GM23248 (cell line): ENCODE measurements around the gene PCMTD2. TPM values are rescaled to one million over a fixed set of nuclear protein-coding genes. Genes with fewer than 3 reads are reported as not detected.

ENCODE experiments used
- DNase-seq: peaks from one replicate; pipeline ENCODE4 v3.0.0-alpha.2; 2015
- H2AFZ ChIP-seq: fragments of 200-600 bp; sonication (generic); 2 replicates; pipeline ENCODE4 v1.6.1; 2016; ENCODE audit warnings: antibody characterized with exemption
- H3F3A ChIP-seq: fragments of 200-600 bp; sonication (generic); 2 replicates; pipeline ENCODE4 v1.6.1; 2016; ENCODE audit warnings: mild to moderate bottlenecking, antibody characterized with exemption, mixed run types; ENCODE audit not compliant: insufficient read depth
- H3K27ac ChIP-seq: fragments of 200-600 bp; sonication (generic); 2 replicates; pipeline ENCODE4 v1.5.1; 2016; ENCODE audit warnings: mild to moderate bottlenecking
- H3K27me3 ChIP-seq: fragments of 200-600 bp; sonication (generic); replicated peaks from 2 replicates; pipeline ENCODE4 v1.6.1; 2016; ENCODE audit warnings: mild to moderate bottlenecking; ENCODE audit not compliant: insufficient read depth
- H3K36me3 ChIP-seq: fragments of 200-600 bp; sonication (generic); 2 replicates; pipeline ENCODE4 v1.6.1; 2016; ENCODE audit warnings: low read depth, mild to moderate bottlenecking
- H3K4me1 ChIP-seq: fragments of 200-600 bp; sonication (generic); 2 replicates; pipeline ENCODE4 v1.6.1; 2016; ENCODE audit warnings: mild to moderate bottlenecking; ENCODE audit not compliant: insufficient read depth
- H3K4me2 ChIP-seq: fragments of 200-600 bp; sonication (generic); one replicate; pipeline ENCODE4 v1.6.1; 2016; ENCODE audit warnings: mild to moderate bottlenecking; ENCODE audit not compliant: unreplicated experiment
- H3K4me3 ChIP-seq: fragments of 200-600 bp; sonication (generic); 2 replicates; pipeline ENCODE4 v1.5.1; 2016; ENCODE audit warnings: mild to moderate bottlenecking
- H3K79me2 ChIP-seq: fragments of 200-600 bp; sonication (generic); 2 replicates; pipeline ENCODE4 v1.6.1; 2016; ENCODE audit warnings: mild to moderate bottlenecking; ENCODE audit not compliant: insufficient read depth
- H3K9ac ChIP-seq: fragments of 200-600 bp; sonication (generic); 2 replicates; pipeline ENCODE4 v1.6.1; 2016; ENCODE audit warnings: mild to moderate bottlenecking
- H3K9me2 ChIP-seq: fragments of 200-600 bp; sonication (generic); 2 replicates; pipeline ENCODE4 v1.6.1; 2016; ENCODE audit warnings: mixed run types, mild to moderate bottlenecking, moderate library complexity; ENCODE audit not compliant: insufficient read depth
- H3K9me3 ChIP-seq: fragments of 200-600 bp; sonication (generic); one replicate; pipeline ENCODE4 v1.6.1; 2017; ENCODE audit warnings: low read depth
- H4K20me1 ChIP-seq: fragments of 200-600 bp; sonication (generic); 2 replicates; pipeline ENCODE4 v1.6.0; 2016; ENCODE audit not compliant: insufficient read depth
- EZH2 ChIP-seq: fragments of 200-600 bp; sonication (generic); IDR thresholded peaks from 2 replicates; pipeline ENCODE4 v1.6.1; 2018; ENCODE audit warnings: antibody characterized with exemption, mild to moderate bottlenecking; ENCODE audit not compliant: insufficient read depth, poor library complexity, severe bottlenecking
- EZH2phosphoT487 ChIP-seq: fragments of 200-600 bp; sonication (generic); IDR thresholded peaks from 2 replicates; pipeline ENCODE4 v1.6.1; 2018; ENCODE audit warnings: antibody characterized with exemption, moderate library complexity, mild to moderate bottlenecking, low read depth; ENCODE audit not compliant: insufficient read depth
- WGBS, 2 experiments: methylation state at CpG; one replicate each; pipeline ENCODE4 v1.1.6; 2015 to 2017; ENCODE audit warnings: low lambda C conversion rate in 2 of 2, low coverage in 1 of 2; ENCODE audit errors: missing lambda C conversion rate in 2 of 2; 5-methylcytosine and 5-hydroxymethylcytosine counted together
- in situ Hi-C: fragments of 300-500 bp; cut with MboI; formaldehyde crosslinking; loops from 2 replicates; pipeline ENCODE4 v1.15.0; 2020
- polyA plus RNA-seq: library from polyadenylated mRNA; unstranded; fragments of >200 nt; fragmentation: Nextera tagmentation; extraction: Ambion mirVana; gene quantifications from 2 replicates; pipeline ENCODE4 v1.2.1, GENCODE V29; 2016
- total RNA-seq: library from RNA; depleted of rRNA; stranded (reverse); fragments of >200 nt; shearing (Covaris generic); gene quantifications from 2 replicates; pipeline ENCODE4 v1.2.3, GENCODE V29; 2014

The PCMTD2 gene
- total and polyA plus RNA-seq, 2 experiments from 2014 or later: 21.1 to 34.3 TPM

- no peaks in the 10 kb centered on the region for H3K27me3 ChIP-seq
- H3K79me2 ChIP-seq: no peaks in the 10 kb centered on the region; the same call in 1 of the 2 replicates
- H3F3A ChIP-seq: no peaks in the 10 kb centered on the region
- no peaks in the 10 kb centered on the region for H3K4me1 ChIP-seq
- no peak overlapping the region for H3K9ac ChIP-seq
- H2AFZ ChIP-seq: no peak overlapping the region
- peaks cover 9% of the 10 kb centered on the region; the same call in 1 of the 2 replicates for H3K36me3 ChIP-seq
- WGBS, 2 experiments: 94 to 97% methylated on average over 35 to 53 of the region's 53 CpGs
- H3K27ac ChIP-seq: no peak overlapping the region
- in situ Hi-C loops: no loop called here
- TF ChIP-seq EZH2phosphoT487 (no peak), EZH2 (no peak)
- no peak for DNase-seq
- no peak overlapping the region for H3K4me3 ChIP-seq
- no peaks in the 10 kb centered on the region for H3K9me2 ChIP-seq
- H4K20me1 ChIP-seq: no peaks in the 10 kb centered on the region
- H3K9me3 ChIP-seq: no peaks in the 10 kb centered on the region
- no peak overlapping the region for H3K4me2 ChIP-seq
Observed at GRCh38 chr20:64269604-64270411, 14.3 kb downstream of the PCMTD2 start.

- H3K4me2 ChIP-seq: no peak overlapping the region
- H2AFZ ChIP-seq: no peak overlapping the region
- no peaks in the 10 kb centered on the region for H3K4me1 ChIP-seq
- no peak overlapping the region for H3K4me3 ChIP-seq
- H3K9me2 ChIP-seq: no peaks in the 10 kb centered on the region
- peaks cover 9% of the 10 kb centered on the region; the same call in 1 of the 2 replicates for H3K36me3 ChIP-seq
- 89% methylated on average over 11 of the region's 11 CpGs for WGBS, 2 experiments
- H3K27ac ChIP-seq: no peak overlapping the region
- H3K79me2 ChIP-seq: no peaks in the 10 kb centered on the region; the same call in 1 of the 2 replicates
- no peaks in the 10 kb centered on the region for H4K20me1 ChIP-seq
- in situ Hi-C loops: no loop called here
- H3K9ac ChIP-seq: no peak overlapping the region
- TF ChIP-seq EZH2 (no peak), EZH2phosphoT487 (no peak)
- DNase-seq: no peak
- no peaks in the 10 kb centered on the region for H3K27me3 ChIP-seq
- no peaks in the 10 kb centered on the region for H3F3A ChIP-seq
- no peaks in the 10 kb centered on the region for H3K9me3 ChIP-seq
Observed at GRCh38 chr20:64271636-64272035, 16.1 kb downstream of the PCMTD2 start.

GRCh38 chr20:64273109-64273508 lies 17.6 kb downstream of the PCMTD2 start:
- Histone ChIP-seq H3K79me2 (no peaks in the 10 kb centered on the region; the same call in 1 of the 2 replicates), H3K9ac (no peak overlapping the region), H3F3A (no peaks in the 10 kb centered on the region), H3K4me3 (no peak overlapping the region), H3K27ac (no peak overlapping the region), H2AFZ (no peak overlapping the region), H4K20me1 (no peaks in the 10 kb centered on the region), H3K36me3 (peaks cover 5% of the 10 kb centered on the region; the same call in 1 of the 2 replicates), H3K27me3 (no peaks in the 10 kb centered on the region), H3K9me2 (no peaks in the 10 kb centered on the region), H3K4me2 (no peak overlapping the region), H3K9me3 (no peaks in the 10 kb centered on the region), H3K4me1 (no peaks in the 10 kb centered on the region)
- DNase-seq: no peak
- no peak for TF ChIP-seq EZH2phosphoT487
- no peak for TF ChIP-seq EZH2
- 91% methylated on average over 19 of the region's 19 CpGs for WGBS, 2 experiments
- in situ Hi-C loops: no loop called here

GRCh38 chr20:64276817-64277216 lies 21.3 kb downstream of the PCMTD2 start:
- Histone ChIP-seq H3K79me2 (no peaks in the 10 kb centered on the region), H3K9me3 (no peaks in the 10 kb centered on the region), H2AFZ (no peak overlapping the region), H3K4me2 (no peak overlapping the region), H3K9me2 (no peaks in the 10 kb centered on the region), H3K4me3 (no peak overlapping the region), H3K27me3 (no peaks in the 10 kb centered on the region), H4K20me1 (no peaks in the 10 kb centered on the region), H3F3A (no peaks in the 10 kb centered on the region), H3K4me1 (no peaks in the 10 kb centered on the region), H3K9ac (no peak overlapping the region), H3K36me3 (no peaks in the 10 kb centered on the region), H3K27ac (no peak overlapping the region)
- TF ChIP-seq EZH2phosphoT487 (no peak), EZH2 (no peak)
- no peak for DNase-seq
- in situ Hi-C loops: no loop called here
- WGBS, 2 experiments: 88 to 94% methylated on average over 7 of the region's 7 CpGs
